AG08395 (cell line): ENCODE measurements around the gene FANCM.
A peak's percentile ranks its signal among the peaks of the same experiment; 100 is the strongest.
"Not testable (repeated sequence)": the region's sequence is repeated elsewhere in the genome, so short reads cannot be mapped to it uniquely, and the experiment has no call there.

Experiments used
- DNase-seq: peaks from one replicate; pipeline ENCODE4 v3.0.0; 2012; ENCODE audit warnings: mixed read lengths, low spot score

Gene FANCM

GRCh38 chr14:45140661-45141187 is 5.0 kb downstream of the FANCM start:
- no peak for DNase-seq

GRCh38 chr14:45142083-45142482 is 6.4 kb downstream of the FANCM start:
- DNase-seq = not testable (repeated sequence)

- no peak for DNase-seq
Measured at GRCh38 chr14:45144658-45145057, 8.9 kb downstream of the FANCM start.

- no peak for DNase-seq
Measured at GRCh38 chr14:45145214-45145613, 9.5 kb downstream of the FANCM start.

GRCh38 chr14:45149602-45150001 is 13.9 kb downstream of the FANCM start:
- DNase-seq = no peak

- DNase-seq = no peak
Measured at GRCh38 chr14:45150386-45150890, 14.7 kb downstream of the FANCM start.

GRCh38 chr14:45156067-45156466 is 20.3 kb downstream of the FANCM start:
- DNase-seq = no peak

- DNase-seq = no peak
Measured at GRCh38 chr14:45169906-45170305, 34.2 kb downstream of the FANCM start.

- peak; percentile 13 for DNase-seq
Measured at GRCh38 chr14:45177076-45177475, 41.3 kb downstream of the FANCM start.

GRCh38 chr14:45181329-45181728 is 45.6 kb downstream of the FANCM start:
- DNase-seq = no peak

- no peak for DNase-seq
Measured at GRCh38 chr14:45181806-45182205, 46.1 kb downstream of the FANCM start.

- peak; percentile 15 for DNase-seq
Measured at GRCh38 chr14:45185100-45185814, 49.5 kb downstream of the FANCM start.

- DNase-seq = no peak
Measured at GRCh38 chr14:45194964-45195363, 59.2 kb downstream of the FANCM start.

GRCh38 chr14:45198551-45198950 is 62.8 kb downstream of the FANCM start:
- DNase-seq = peak; percentile 3

- DNase-seq = peak; percentile 12
Measured at GRCh38 chr14:45199230-45199629, 63.5 kb downstream of the FANCM start.

- peak; percentile 6 for DNase-seq
Measured at GRCh38 chr14:45201905-45202304, 66.2 kb downstream of the FANCM start.

- no peak for DNase-seq
Measured at GRCh38 chr14:45204241-45204640, 68.5 kb downstream of the FANCM start.

- DNase-seq = no peak
Measured at GRCh38 chr14:45210159-45210558, 74.4 kb downstream of the FANCM start.

- DNase-seq = no peak
Measured at GRCh38 chr14:45211295-45211694, 75.6 kb downstream of the FANCM start.

GRCh38 chr14:45212231-45212630 is 76.5 kb downstream of the FANCM start:
- no peak for DNase-seq

- DNase-seq = not testable (repeated sequence)
Measured at GRCh38 chr14:45213716-45214115, 78.0 kb downstream of the FANCM start.

GRCh38 chr14:45214341-45214740 is 78.6 kb downstream of the FANCM start:
- not testable (repeated sequence) for DNase-seq

- DNase-seq = no peak
Measured at GRCh38 chr14:45222485-45223262, 86.9 kb downstream of the FANCM start.
